Immature natural killer cell (primary cell): ENCODE results near the gene COL23A1. TPM values are rescaled to one million over a fixed set of nuclear protein-coding genes. Genes with fewer than 3 reads are reported as not detected.
"Not testable (repeated sequence)": the region's sequence is repeated elsewhere in the genome, so short reads cannot be mapped to it uniquely, and the experiment has no call there.

Experiments used
- DNase-seq, 3 donors: peaks; one replicate each; pipeline ENCODE4 v3.0.0; 2022; ENCODE audit warnings: mixed read lengths in 1 of 3
- H3K27ac Mint-ChIP-seq, 6 donors: one replicate each; pipeline ENCODE4 v1.8.0; 2020; ENCODE audit warnings: mixed read lengths in 6 of 6, mild to moderate bottlenecking in 5 of 6, inconsistent platforms in 4 of 6, moderate library complexity in 3 of 6
- H3K27me3 Mint-ChIP-seq, 3 donors: one replicate each; pipeline ENCODE4 v1.8.0; 2020 to 2021; ENCODE audit warnings: low read depth in 3 of 3, mild to moderate bottlenecking in 3 of 3, mixed read lengths in 3 of 3, moderate library complexity in 3 of 3, inconsistent platforms in 1 of 3
- H3K36me3 Mint-ChIP-seq, 3 donors: one replicate each; pipeline ENCODE4 v1.8.0; 2020; ENCODE audit warnings: mixed read lengths in 3 of 3, inconsistent platforms in 2 of 3, mild to moderate bottlenecking in 2 of 3
- H3K4me1 Mint-ChIP-seq, 2 donors: one replicate each; pipeline ENCODE4 v1.8.0; 2020; ENCODE audit warnings: inconsistent platforms in 2 of 2, mild to moderate bottlenecking in 2 of 2, mixed read lengths in 2 of 2, moderate library complexity in 1 of 2
- H3K4me3 Mint-ChIP-seq, 5 donors: one replicate each; pipeline ENCODE4 v1.8.0; 2020; ENCODE audit warnings: mild to moderate bottlenecking in 5 of 5, mixed read lengths in 5 of 5, inconsistent platforms in 3 of 5, moderate library complexity in 3 of 5
- H3K9me3 Mint-ChIP-seq, 6 donors: one replicate each; pipeline ENCODE4 v1.8.0; 2020; ENCODE audit warnings: mild to moderate bottlenecking in 6 of 6, mixed read lengths in 6 of 6, inconsistent platforms in 4 of 6, moderate library complexity in 3 of 6
- polyA plus RNA-seq, 3 donors: library from polyadenylated mRNA; unstranded; fragments of 300-500 nt; fragmentation: Illumina TruSeq; gene quantifications; one replicate each; pipeline ENCODE4 v1.2.3, GENCODE V29; 2021

The COL23A1 gene
- polyA plus RNA-seq, 3 donors from 2014 or later = 0.40 to 0.78 TPM; not detected in 1

DNA sequence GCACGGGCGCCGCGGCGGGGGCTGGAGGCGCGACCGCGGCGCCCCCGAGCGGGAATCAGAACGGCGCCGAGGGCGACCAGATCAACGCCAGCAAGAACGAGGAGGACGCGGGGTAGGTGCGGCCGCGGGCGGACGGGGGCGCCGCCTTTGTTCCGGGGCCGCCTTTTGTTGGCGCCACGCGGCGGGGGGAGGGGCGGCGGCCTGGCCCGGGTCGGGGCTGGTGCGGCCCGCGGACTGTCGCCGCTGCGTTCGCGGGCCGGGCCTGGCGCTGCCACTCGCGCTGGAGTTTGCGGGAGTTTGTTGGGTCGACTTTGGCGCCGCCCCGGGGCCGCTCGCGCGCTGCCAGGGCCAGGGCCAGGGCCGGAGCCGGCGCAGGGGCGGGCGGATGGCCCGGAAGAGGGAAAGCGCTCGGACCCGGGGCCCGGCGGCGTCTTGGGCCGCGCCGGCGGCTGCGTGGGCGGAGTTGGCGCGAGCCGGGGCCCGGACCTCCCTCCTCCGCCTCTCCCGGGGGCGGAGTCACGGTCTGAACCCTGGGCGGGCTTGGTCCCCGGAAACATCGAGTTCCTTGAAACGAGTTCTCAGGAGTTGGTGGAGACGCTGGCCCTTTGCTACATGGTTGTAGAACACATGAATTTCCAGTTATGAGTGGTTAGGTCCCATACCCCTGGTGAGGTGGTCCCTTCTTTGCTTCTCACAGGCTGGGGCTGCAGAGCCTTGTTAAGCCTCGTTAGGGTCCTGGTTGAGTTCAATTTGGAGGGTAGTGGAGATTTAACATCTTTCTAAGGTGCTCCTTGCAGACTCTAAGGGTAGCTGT is 385.1 kb downstream of the COL23A1 start:
- DNase-seq = peak; percentile 62 to 70 (median 67)
- H3K9me3 Mint-ChIP-seq = no peaks in the 10 kb centered on the region
- peaks cover 8 to 23% (median 17%) of the 10 kb centered on the region in 3 donors for H3K27me3 Mint-ChIP-seq
- peak overlapping the region; percentile 79 to 100 (median 98) for H3K4me3 Mint-ChIP-seq
- peaks cover 1 to 17% (median 8%) of the 10 kb centered on the region in 3 donors for H3K36me3 Mint-ChIP-seq
- peaks cover 38 to 40% of the 10 kb centered on the region in 2 donors for H3K4me1 Mint-ChIP-seq
- peak overlapping the region; percentile 62 to 96 (median 82) for H3K27ac Mint-ChIP-seq

- H3K4me1 Mint-ChIP-seq = peaks cover 38 to 39% of the 10 kb centered on the region in 2 donors
- peak within 1 kb of the TSS; percentile 94 to 99 (median 96) for H3K27ac Mint-ChIP-seq
- peak; percentile 95 to 96 (median 96) for DNase-seq
- H3K36me3 Mint-ChIP-seq = peaks cover 0 to 11% (median 7%) of the 10 kb centered on the region in 3 donors
- H3K27me3 Mint-ChIP-seq = peaks cover 8 to 20% (median 17%) of the 10 kb centered on the region in 3 donors
- H3K4me3 Mint-ChIP-seq = peak within 1 kb of the TSS; percentile 98 to 100 (median 98)
- H3K9me3 Mint-ChIP-seq = no peaks in the 10 kb centered on the region
These were observed 385.8 kb downstream of the COL23A1 start, which contains the start of gene HNRNPAB for GRCh38 chr5:178204182-178204934. TSS of gene HNRNPAB (plus strand) at chr5:178204533. CDS start at chr5:178204838, 305 bp downstream.

DNA sequence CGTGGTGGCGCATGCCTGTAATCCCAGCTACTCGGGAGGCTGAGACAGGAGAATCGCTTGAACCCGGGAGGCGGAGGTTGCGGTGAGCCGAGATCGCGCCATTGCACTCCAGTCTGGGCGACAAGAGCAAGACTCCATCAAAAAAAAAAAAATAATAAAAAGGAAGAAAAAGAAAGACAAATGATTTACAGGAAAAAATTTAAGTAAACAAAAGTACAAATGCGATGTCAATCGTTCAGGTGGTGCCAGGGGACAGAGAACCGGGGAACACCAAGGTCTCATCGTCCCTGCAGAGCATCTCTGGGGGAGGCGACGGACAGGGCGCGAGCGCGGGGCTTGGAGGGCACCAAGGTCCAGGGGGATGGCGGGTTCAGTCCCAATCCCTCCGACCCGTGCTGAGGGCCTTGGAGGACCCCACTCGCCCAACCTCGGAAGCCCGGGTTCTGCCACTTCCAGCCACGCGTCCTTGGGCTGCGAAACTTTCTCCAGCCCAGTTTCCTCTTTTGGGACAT is 386.5 kb downstream of the COL23A1 start:
- H3K27me3 Mint-ChIP-seq = peaks cover 8 to 20% (median 18%) of the 10 kb centered on the region in 3 donors
- H3K27ac Mint-ChIP-seq = peak overlapping the region in 3 of 6 donors; percentile 94 to 97 (median 96)
- H3K4me3 Mint-ChIP-seq = peak overlapping the region; percentile 98 to 100 (median 98)
- peaks cover 0 to 7% (median 7%) of the 10 kb centered on the region in 3 donors for H3K36me3 Mint-ChIP-seq
- no peak for DNase-seq
- H3K9me3 Mint-ChIP-seq = no peaks in the 10 kb centered on the region
- peaks cover 34% of the 10 kb centered on the region in 2 donors for H3K4me1 Mint-ChIP-seq

GRCh38 chr5:178202541-178202940 is 387.7 kb downstream of the COL23A1 start:
- no peak overlapping the region for H3K27ac Mint-ChIP-seq
- H3K4me3 Mint-ChIP-seq = peak overlapping the region in 4 of 5 donors; percentile 36 to 70 (median 52)
- peaks cover 22 to 26% of the 10 kb centered on the region in 2 donors for H3K4me1 Mint-ChIP-seq
- no peaks in the 10 kb centered on the region for H3K9me3 Mint-ChIP-seq
- H3K27me3 Mint-ChIP-seq = peaks cover 8 to 20% (median 18%) of the 10 kb centered on the region in 3 donors
- no peak for DNase-seq
- peaks cover 0 to 7% (median 0%) of the 10 kb centered on the region in 3 donors for H3K36me3 Mint-ChIP-seq

GRCh38 chr5:178201927-178202235 is 388.3 kb downstream of the COL23A1 start:
- Mint-ChIP-seq H3K4me3 (peak overlapping the region in 3 of 5 donors; percentile 31 to 41 (median 38)), H3K36me3 (peaks cover 0 to 7% (median 0%) of the 10 kb centered on the region in 3 donors), H3K27ac (no peak overlapping the region), H3K9me3 (no peaks in the 10 kb centered on the region), H3K4me1 (peaks cover 16 to 19% of the 10 kb centered on the region in 2 donors), H3K27me3 (peaks cover 8 to 20% (median 18%) of the 10 kb centered on the region in 3 donors)
- DNase-seq = no peak

GRCh38 chr5:178201221-178201926 is 388.8 kb downstream of the COL23A1 start:
- Mint-ChIP-seq H3K4me3 (peak overlapping the region in 2 of 5 donors; percentile 38 to 41), H3K4me1 (peaks cover 14 to 19% of the 10 kb centered on the region in 2 donors), H3K27ac (no peak overlapping the region), H3K36me3 (peaks cover 0 to 6% (median 0%) of the 10 kb centered on the region in 3 donors), H3K27me3 (peaks cover 7 to 18% (median 17%) of the 10 kb centered on the region in 3 donors), H3K9me3 (no peaks in the 10 kb centered on the region)
- no peak for DNase-seq

DNA sequence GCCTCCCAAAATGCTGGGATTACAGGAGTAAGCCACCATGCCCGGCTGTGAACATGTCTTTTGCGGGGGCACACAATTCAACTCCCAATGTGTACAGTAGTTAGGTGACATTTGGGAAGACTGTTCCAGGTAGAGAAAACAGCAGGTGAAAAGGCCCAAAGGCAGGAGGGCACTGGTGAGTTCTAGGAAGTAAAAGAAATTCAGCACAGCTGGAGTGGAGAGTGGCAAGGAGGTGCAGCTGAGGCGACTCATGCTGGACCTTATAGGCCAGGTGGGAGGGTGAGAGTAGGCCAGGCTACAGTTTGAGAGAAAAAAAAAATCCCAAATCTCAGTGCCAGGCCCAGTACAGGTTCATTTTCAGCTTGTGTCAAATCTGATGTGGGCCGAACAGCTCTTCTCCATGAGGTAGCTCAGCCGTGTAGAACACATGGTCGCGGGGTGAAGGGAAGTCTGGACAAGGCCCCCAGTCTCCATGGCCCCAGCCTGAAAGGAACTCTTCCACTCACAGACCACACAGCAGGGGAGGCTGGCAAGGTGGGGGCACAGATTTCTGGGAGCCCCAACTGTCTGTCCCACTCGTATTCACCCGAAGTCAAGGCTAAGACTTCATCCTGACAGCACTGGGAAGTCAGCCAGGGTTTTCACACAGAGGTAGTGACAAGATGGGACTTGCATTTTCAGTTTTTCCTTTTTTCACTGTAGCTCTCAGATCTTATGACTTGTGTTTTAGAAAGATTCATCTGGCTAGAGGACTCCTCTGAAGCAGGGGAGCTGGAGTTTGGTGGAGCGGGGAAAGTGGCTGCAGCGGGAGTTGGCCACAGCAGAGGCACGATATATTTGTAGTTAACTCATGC is 390.4 kb downstream of the COL23A1 start:
- DNase-seq = no peak
- peaks cover 16 to 17% of the 10 kb centered on the region in 2 donors for H3K4me1 Mint-ChIP-seq
- peaks cover 0 to 3% (median 0%) of the 10 kb centered on the region in 3 donors for H3K36me3 Mint-ChIP-seq
- no peaks in the 10 kb centered on the region for H3K9me3 Mint-ChIP-seq
- no peak overlapping the region for H3K27ac Mint-ChIP-seq
- peaks cover 5 to 10% (median 6%) of the 10 kb centered on the region in 3 donors for H3K27me3 Mint-ChIP-seq
- H3K4me3 Mint-ChIP-seq = no peak overlapping the region

GRCh38 chr5:178198706-178199105 is 391.5 kb downstream of the COL23A1 start:
- no peaks in the 10 kb centered on the region for H3K9me3 Mint-ChIP-seq
- H3K27me3 Mint-ChIP-seq = peaks cover 0 to 3% (median 0%) of the 10 kb centered on the region in 3 donors
- no peak overlapping the region for H3K27ac Mint-ChIP-seq
- H3K36me3 Mint-ChIP-seq = no peaks in the 10 kb centered on the region
- DNase-seq = no peak
- H3K4me3 Mint-ChIP-seq = no peak overlapping the region
- H3K4me1 Mint-ChIP-seq = peaks cover 24 to 27% of the 10 kb centered on the region in 2 donors

DNA sequence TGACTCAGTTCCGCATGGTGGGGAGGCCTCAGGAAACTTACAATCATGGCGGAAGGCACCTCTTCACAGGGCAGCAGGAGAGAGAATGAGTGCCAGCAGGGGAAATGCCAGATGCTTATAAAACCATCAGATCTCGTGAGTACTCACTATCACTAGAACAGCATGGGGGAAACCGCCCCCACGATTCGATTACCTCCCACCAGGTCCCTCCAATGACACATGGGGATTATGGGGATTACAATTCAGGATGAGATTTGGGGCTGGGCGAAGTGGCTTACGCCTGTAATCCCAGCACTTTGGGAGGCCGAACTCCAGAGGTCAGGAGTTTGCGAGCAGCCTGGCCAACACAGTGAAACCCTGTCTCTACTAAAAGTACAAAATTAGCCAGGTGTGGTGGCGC is 392.0 kb downstream of the COL23A1 start:
- H3K4me1 Mint-ChIP-seq = peaks cover 29 to 32% of the 10 kb centered on the region in 2 donors
- H3K27me3 Mint-ChIP-seq, H3K27ac Mint-ChIP-seq, H3K36me3 Mint-ChIP-seq, DNase-seq, H3K9me3 Mint-ChIP-seq, H3K4me3 Mint-ChIP-seq: not testable (repeated sequence)

DNA sequence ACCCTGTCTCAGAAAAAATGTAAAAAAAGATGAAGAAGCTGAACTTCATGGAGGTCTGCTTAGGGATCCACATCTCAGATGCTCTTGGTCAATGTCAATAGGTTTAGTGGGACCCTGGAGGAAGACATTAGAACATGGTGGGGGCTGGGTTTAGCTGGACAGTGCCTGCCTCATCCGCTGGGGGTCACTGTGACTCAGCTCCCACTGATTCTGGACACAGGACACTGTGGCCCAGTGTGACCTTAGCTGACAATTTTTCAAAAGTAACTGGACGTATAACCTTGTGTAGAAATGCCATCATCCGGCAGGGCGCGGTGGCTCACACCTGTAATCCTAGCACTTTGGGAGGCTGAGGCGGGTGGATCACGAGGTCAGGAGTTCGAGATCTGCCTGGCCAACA is 393.2 kb downstream of the COL23A1 start:
- Mint-ChIP-seq H3K4me3 (no peak overlapping the region), H3K27me3 (peaks cover 0 to 2% (median 1%) of the 10 kb centered on the region in 3 donors), H3K9me3 (no peaks in the 10 kb centered on the region), H3K36me3 (no peaks in the 10 kb centered on the region), H3K4me1 (peaks cover 37 to 43% of the 10 kb centered on the region in 2 donors), H3K27ac (no peak overlapping the region)
- DNase-seq = no peak

GRCh38 chr5:178196281-178196812 is 393.8 kb downstream of the COL23A1 start:
- H3K27ac Mint-ChIP-seq = peak overlapping the region in 3 of 6 donors; percentile 8 to 58 (median 34)
- peak overlapping the region in 2 of 5 donors; percentile 35 to 40 for H3K4me3 Mint-ChIP-seq
- H3K9me3 Mint-ChIP-seq = no peaks in the 10 kb centered on the region
- DNase-seq = no peak
- peaks cover 37 to 43% of the 10 kb centered on the region in 2 donors for H3K4me1 Mint-ChIP-seq
- no peaks in the 10 kb centered on the region for H3K36me3 Mint-ChIP-seq
- peaks cover 0 to 2% (median 1%) of the 10 kb centered on the region in 3 donors for H3K27me3 Mint-ChIP-seq

- Mint-ChIP-seq H3K9me3 (no peaks in the 10 kb centered on the region), H3K27me3 (peaks cover 0 to 2% (median 1%) of the 10 kb centered on the region in 3 donors), H3K36me3 (no peaks in the 10 kb centered on the region), H3K4me1 (peaks cover 37 to 43% of the 10 kb centered on the region in 2 donors), H3K27ac (peak overlapping the region; percentile 36 to 80 (median 62)), H3K4me3 (peak overlapping the region; percentile 40 to 69 (median 61))
- DNase-seq = peak in 2 of 3 donors; percentile 23 to 25
These were observed 396.2 kb downstream of the COL23A1 start for GRCh38 chr5:178194026-178194425.
